IMR-90 (cell line): Measurements from ENCODE around the gene EPB41L5. TPM values are rescaled to one million over a fixed set of nuclear protein-coding genes. Genes with fewer than 3 reads are reported as not detected.

Source experiments
- ATAC-seq: fragments of 200-7000 bp; cut with Tn5 transposase; 2 replicates; pipeline ENCODE4 v1.9.1; 2020; ENCODE audit warnings: low read depth, mild to moderate bottlenecking, moderate library complexity
- BruUV-seq: library from RNA; stranded (reverse); fragments of 400-500 nt; replicated peaks from 2 replicates; lab custom pipeline; 2021; lab: Mats Ljungman, UMichigan
- CTCF ChIA-PET: fragments of 300-600 bp; formaldehyde crosslinking; extraction: SDS; loops from one replicate; lab custom pipeline; 2021; ENCODE audit warnings: antibody characterized with exemption; lab: Yijun Ruan, JAX
- POLR2A ChIA-PET: fragments of 300-600 bp; sonication (Branson Sonifier 250); formaldehyde crosslinking; loops from one replicate; lab custom pipeline; 2022; ENCODE audit warnings: antibody characterized with exemption; ENCODE audit not compliant: unreplicated experiment; lab: Charles Lee
- DNase-seq: peaks from one replicate; pipeline ENCODE4 v3.0.0; 2013
- H2AFZ ChIP-seq: replicated peaks from 2 replicates; pipeline ENCODE3; 2013; ENCODE audit warnings: low read length, mild to moderate bottlenecking; ENCODE audit not compliant: poor library complexity
- H2AK5ac ChIP-seq: 2 replicates; pipeline ENCODE4 v1.6.1; 2013; ENCODE audit warnings: low read depth, low read length, inconsistent platforms
- H2AK9ac ChIP-seq: replicated peaks from 2 replicates; pipeline ENCODE3; 2013; ENCODE audit warnings: mild to moderate bottlenecking, low read depth, low read length, moderate library complexity; ENCODE audit not compliant: poor library complexity
- H2BK120ac ChIP-seq: 2 replicates; pipeline ENCODE4 v1.6.1; 2013; ENCODE audit warnings: low read depth, low read length, inconsistent platforms
- H2BK15ac ChIP-seq: 3 replicates; pipeline ENCODE4 v1.6.1; 2013; ENCODE audit warnings: low read depth, low read length, inconsistent platforms
- H2BK20ac ChIP-seq: 2 replicates; pipeline ENCODE4 v1.6.1; 2013; ENCODE audit warnings: low read depth, mild to moderate bottlenecking, inconsistent platforms, low read length, moderate library complexity
- H2BK5ac ChIP-seq: 2 replicates; pipeline ENCODE4 v1.6.1; 2013; ENCODE audit warnings: mild to moderate bottlenecking, low read depth, low read length, inconsistent platforms; ENCODE audit not compliant: poor library complexity, severe bottlenecking
- H3K14ac ChIP-seq: replicated peaks from 2 replicates; pipeline ENCODE4 v1.6.1; 2013; ENCODE audit warnings: low read depth, low read length, inconsistent platforms
- H3K18ac ChIP-seq: 2 replicates; pipeline ENCODE4 v1.6.1; 2013; ENCODE audit warnings: low read depth, low read length, control low read depth
- H3K23ac ChIP-seq: 2 replicates; pipeline ENCODE4 v1.6.1; 2013; ENCODE audit warnings: low read depth, low read length, inconsistent platforms
- H3K27ac ChIP-seq: 2 replicates; pipeline ENCODE4 v1.5.1; 2013; ENCODE audit warnings: mild to moderate bottlenecking, control low read depth, low read length; ENCODE audit not compliant: insufficient read depth
- H3K27me3 ChIP-seq: 2 replicates; pipeline ENCODE4 v1.6.1; 2013; ENCODE audit warnings: low read length; ENCODE audit not compliant: control insufficient read depth, insufficient read depth
- H3K36me3 ChIP-seq: 2 replicates; pipeline ENCODE4 v1.6.1; 2013; ENCODE audit warnings: low read length, mixed read lengths; ENCODE audit not compliant: control insufficient read depth, insufficient read depth
- H3K4ac ChIP-seq: 2 replicates; pipeline ENCODE4 v1.6.1; 2013; ENCODE audit warnings: low read depth, low read length, inconsistent platforms
- H3K4me1 ChIP-seq: 2 replicates; pipeline ENCODE4 v1.6.1; 2013; ENCODE audit warnings: low read length, mixed read lengths; ENCODE audit not compliant: control insufficient read depth, insufficient read depth
- H3K4me2 ChIP-seq: 2 replicates; pipeline ENCODE4 v1.6.1; 2013; ENCODE audit warnings: low read depth, mild to moderate bottlenecking, control low read depth, low read length, moderate library complexity
- H3K4me3 ChIP-seq: 2 replicates; pipeline ENCODE4 v1.5.1; 2013; ENCODE audit warnings: low read depth, mild to moderate bottlenecking, control low read depth, low read length, moderate library complexity; ENCODE audit not compliant: insufficient read depth
- H3K56ac ChIP-seq: 2 replicates; pipeline ENCODE4 v1.6.1; 2013; ENCODE audit warnings: low read length, inconsistent platforms; ENCODE audit not compliant: insufficient read depth; ENCODE audit errors: extremely low read depth
- H3K79me1 ChIP-seq, 2 experiments: 2 replicates each; pipeline ENCODE4 v1.6.1; 2013; ENCODE audit warnings: low read length in 2 of 2, inconsistent platforms in 1 of 2, low read depth in 1 of 2
- H3K9ac ChIP-seq: 2 replicates; pipeline ENCODE4 v1.6.1; 2013; ENCODE audit warnings: low read depth, low read length, control low read depth
- H3K9me1 ChIP-seq: 2 replicates; pipeline ENCODE4 v1.6.1; 2013; ENCODE audit warnings: low read length, inconsistent platforms; ENCODE audit not compliant: insufficient read depth
- H3K9me3 ChIP-seq: 2 replicates; pipeline ENCODE4 v1.6.1; 2013; ENCODE audit warnings: low read length; ENCODE audit not compliant: control insufficient read depth, insufficient read depth
- H4K20me1 ChIP-seq: 2 replicates; pipeline ENCODE4 v1.6.1; 2013; ENCODE audit warnings: low read length, inconsistent platforms; ENCODE audit not compliant: insufficient read depth
- H4K5ac ChIP-seq: 2 replicates; pipeline ENCODE4 v1.6.1; 2013; ENCODE audit warnings: mild to moderate bottlenecking, low read depth, low read length, control low read depth
- H4K8ac ChIP-seq, 2 experiments: 2 replicates each; pipeline ENCODE4 v1.6.1; 2013; ENCODE audit warnings: low read depth in 2 of 2, low read length in 2 of 2, control low read depth in 1 of 2, inconsistent platforms in 1 of 2
- H4K91ac ChIP-seq: 2 replicates; pipeline ENCODE4 v1.6.1; 2013; ENCODE audit warnings: low read depth, low read length, inconsistent platforms; ENCODE audit not compliant: insufficient read depth
- BHLHE40 ChIP-seq: fragments of 150-350 bp; IDR thresholded peaks from 2 replicates; pipeline ENCODE4 v1.6.1; 2016; ENCODE audit warnings: mild to moderate bottlenecking, low read depth, low read length
- CHD1 ChIP-seq: IDR thresholded peaks from 2 replicates; pipeline ENCODE4 v1.6.1; 2012; ENCODE audit warnings: low read depth, low read length, improper control_type of control experiment
- FOS ChIP-seq: fragments of 150-350 bp; IDR thresholded peaks from 2 replicates; pipeline ENCODE4 v1.6.1; 2016; ENCODE audit warnings: low read depth, low read length
- MAFK ChIP-seq: IDR thresholded peaks from 2 replicates; pipeline ENCODE4 v1.6.1; 2012; ENCODE audit warnings: low read depth, low read length, improper control_type of control experiment
- MXI1 ChIP-seq: IDR thresholded peaks from 2 replicates; pipeline ENCODE4 v1.6.1; 2012; ENCODE audit warnings: low read depth, mild to moderate bottlenecking, low read length, moderate library complexity, borderline replicate concordance
- NFE2L2 ChIP-seq: fragments of 150-350 bp; IDR thresholded peaks from 2 replicates; pipeline ENCODE4 v1.6.1; 2016; ENCODE audit warnings: low read depth, mild to moderate bottlenecking, low read length
- RAD21 ChIP-seq: IDR thresholded peaks from 2 replicates; pipeline ENCODE4 v1.6.1; 2012; ENCODE audit warnings: low read length, improper control_type of control experiment
- RFX5 ChIP-seq: IDR thresholded peaks from 2 replicates; pipeline ENCODE4 v1.8.0; 2012; ENCODE audit warnings: low read depth, mild to moderate bottlenecking, low read length, moderate library complexity
- SMC3 ChIP-seq: fragments of 150-350 bp; IDR thresholded peaks from 2 replicates; pipeline ENCODE4 v1.6.1; 2016; ENCODE audit warnings: low read depth, mild to moderate bottlenecking, antibody characterized with exemption, low read length, moderate library complexity
- USF2 ChIP-seq: fragments of 150-350 bp; IDR thresholded peaks from 2 replicates; pipeline ENCODE4 v1.6.1; 2017; ENCODE audit warnings: mild to moderate bottlenecking, antibody characterized with exemption, low read length, low read depth
- WGBS, 2 experiments: methylation state at CpG; one replicate each; pipeline versions ENCODE4 v1.1.5 to v1.1.7; 2013; ENCODE audit warnings: missing lambda C conversion rate in 2 of 2; ENCODE audit not compliant: insufficient read length in 1 of 2; ENCODE audit errors: extremely low coverage in 2 of 2; 5-methylcytosine and 5-hydroxymethylcytosine counted together
- dilution Hi-C: fragments of 300-500 bp; cut with HindIII; formaldehyde crosslinking; loops from one replicate; pipeline ENCODE4 v1.14.3; 2018; ENCODE audit warnings: low sequenced_read_pairs; ENCODE audit not compliant: unreplicated experiment
- in situ Hi-C: fragments of 300-500 bp; cut with MboI; formaldehyde crosslinking; loops from 3 replicates; pipeline ENCODE4 v1.14.3; 2019; ENCODE audit warnings: low sequenced_read_pairs, inconsistent platforms, mixed read lengths
- intact Hi-C: fragments of 100-400 bp; cut with micrococcal nuclease; formaldehyde crosslinking; loops from 2 replicates; pipeline ENCODE4 v1.10.0; 2022
- polyA plus RNA-seq, 3 experiments: library from polyadenylated mRNA; depleted of rRNA; stranded (reverse); fragments of >200 nt; gene quantifications; 2 replicates each; pipeline ENCODE4 v1.2.3, GENCODE V29; 2012; ENCODE audit warnings: low replicate concordance in 1 of 3
- total RNA-seq: library from RNA; depleted of rRNA; stranded (reverse); fragments of >200 nt; gene quantifications from 2 replicates; pipeline ENCODE4 v1.2.3, GENCODE V29; 2012
- TF ChIP-seq, protein P1 (sequence below): conservative IDR thresholded peaks from 2 replicates; pipeline ENCODE4 v1.5.1; 2012; ENCODE audit warnings: mild to moderate bottlenecking, low read depth, low read length, improper control_type of control experiment

EPB41L5 gene
- total and polyA plus RNA-seq, 2 of the 4 experiments (the other 2 are of a cell fraction), result 5.1 to 10.6 TPM

GRCh38 chr2:120079647-120080046, 66.8 kb downstream of the EPB41L5 start:
- Histone ChIP-seq H3K9me3 (no peaks in the 10 kb centered on the region), H3K4me3 (no peak overlapping the region), H3K23ac (no peak overlapping the region), H2AK5ac (no peak overlapping the region), H3K14ac (no peak overlapping the region), H2BK20ac (no peak overlapping the region), H3K9ac (no peak overlapping the region), H3K18ac (no peak overlapping the region), H3K79me1 (no peaks in the 10 kb centered on the region), H2BK5ac (no peak overlapping the region), H3K4me2 (no peak overlapping the region), H4K20me1 (no peaks in the 10 kb centered on the region), H2AK9ac (no peak overlapping the region), H4K5ac (no peak overlapping the region), H3K4me1 (peaks cover 5% of the 10 kb centered on the region; the same call in 1 of the 2 replicates), H3K27me3 (no peaks in the 10 kb centered on the region), H4K91ac (no peak overlapping the region), H3K27ac (no peak overlapping the region), H4K8ac (no peak overlapping the region), H3K56ac (no peak overlapping the region), H3K4ac (no peak overlapping the region), H2AFZ (no peak overlapping the region), H3K36me3 (peaks cover 3% of the 10 kb centered on the region), H2BK120ac (no peak overlapping the region), H2BK15ac (no peak overlapping the region), H3K9me1 (no peaks in the 10 kb centered on the region)
- DNase-seq (no peak), ATAC-seq (no peak)
- WGBS, 2 experiments, result no CpG with 5 or more reads among the region's 2 CpGs
- ChIA-PET POLR2A (no interaction called here), CTCF (no interaction called here)
- no TSS peak for BruUV-seq
- in situ Hi-C loops, result no loop called here
- no peak for TF ChIP-seq RFX5
- no peak for TF ChIP-seq USF2
- no peak for TF ChIP-seq NFE2L2
- no peak for TF ChIP-seq MXI1
- TF ChIP-seq, protein P1, sequence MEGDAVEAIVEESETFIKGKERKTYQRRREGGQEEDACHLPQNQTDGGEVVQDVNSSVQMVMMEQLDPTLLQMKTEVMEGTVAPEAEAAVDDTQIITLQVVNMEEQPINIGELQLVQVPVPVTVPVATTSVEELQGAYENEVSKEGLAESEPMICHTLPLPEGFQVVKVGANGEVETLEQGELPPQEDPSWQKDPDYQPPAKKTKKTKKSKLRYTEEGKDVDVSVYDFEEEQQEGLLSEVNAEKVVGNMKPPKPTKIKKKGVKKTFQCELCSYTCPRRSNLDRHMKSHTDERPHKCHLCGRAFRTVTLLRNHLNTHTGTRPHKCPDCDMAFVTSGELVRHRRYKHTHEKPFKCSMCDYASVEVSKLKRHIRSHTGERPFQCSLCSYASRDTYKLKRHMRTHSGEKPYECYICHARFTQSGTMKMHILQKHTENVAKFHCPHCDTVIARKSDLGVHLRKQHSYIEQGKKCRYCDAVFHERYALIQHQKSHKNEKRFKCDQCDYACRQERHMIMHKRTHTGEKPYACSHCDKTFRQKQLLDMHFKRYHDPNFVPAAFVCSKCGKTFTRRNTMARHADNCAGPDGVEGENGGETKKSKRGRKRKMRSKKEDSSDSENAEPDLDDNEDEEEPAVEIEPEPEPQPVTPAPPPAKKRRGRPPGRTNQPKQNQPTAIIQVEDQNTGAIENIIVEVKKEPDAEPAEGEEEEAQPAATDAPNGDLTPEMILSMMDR, result no peak
- no peak for TF ChIP-seq CHD1
- no peak for TF ChIP-seq MAFK
- TF ChIP-seq SMC3, result no peak
- no peak for TF ChIP-seq BHLHE40
- no peak for TF ChIP-seq RAD21
- no peak for TF ChIP-seq FOS
- intact Hi-C loops, result no loop called here
- dilution Hi-C loops, result no loop called here
